Neuronal stem cell (in vitro differentiated cells): ENCODE data around the gene RNF135.
"Not testable (repeated sequence)": the region's sequence is repeated elsewhere in the genome, so short reads cannot be mapped to it uniquely, and the experiment has no call there.

ENCODE experiments used
- DNase-seq: peaks from one replicate; pipeline ENCODE4 v3.0.0-alpha.2; 2013; ENCODE audit warnings: low spot score
- H2AFZ ChIP-seq: one replicate; pipeline ENCODE4 v1.6.1; 2013; ENCODE audit warnings: mild to moderate bottlenecking, low read length, inconsistent platforms
- H2AK5ac ChIP-seq: 2 replicates; pipeline ENCODE4 v1.6.1; 2013; ENCODE audit warnings: low read depth, mild to moderate bottlenecking, inconsistent platforms, low read length, moderate library complexity, mixed read lengths
- H2BK120ac ChIP-seq: 2 replicates; pipeline ENCODE4 v1.6.1; 2013; ENCODE audit warnings: low read depth, mild to moderate bottlenecking, inconsistent platforms, low read length, moderate library complexity, mixed read lengths
- H2BK12ac ChIP-seq: one replicate; pipeline ENCODE4 v1.6.1; 2013; ENCODE audit warnings: low read length, inconsistent platforms
- H2BK15ac ChIP-seq: 2 replicates; pipeline ENCODE4 v1.6.1; 2013; ENCODE audit warnings: mild to moderate bottlenecking, low read length, inconsistent platforms, mixed read lengths
- H2BK5ac ChIP-seq: one replicate; pipeline ENCODE4 v1.6.1; 2013; ENCODE audit warnings: inconsistent platforms, mild to moderate bottlenecking, low read length, moderate library complexity
- H3K14ac ChIP-seq: one replicate; pipeline ENCODE4 v1.6.1; 2013; ENCODE audit warnings: low read length, inconsistent platforms
- H3K18ac ChIP-seq: 2 replicates; pipeline ENCODE4 v1.6.1; 2013; ENCODE audit warnings: low read length, inconsistent platforms
- H3K23ac ChIP-seq: 2 replicates; pipeline ENCODE4 v1.6.1; 2013; ENCODE audit warnings: low read depth, mild to moderate bottlenecking, mixed read lengths, low read length, inconsistent platforms; ENCODE audit not compliant: poor library complexity
- H3K27ac ChIP-seq: replicated peaks from 3 replicates; pipeline ENCODE4 v1.5.1; 2013; ENCODE audit warnings: low read length, inconsistent platforms
- H3K27me3 ChIP-seq, 3 experiments: 2 replicates each; pipeline ENCODE4 v1.6.1; 2013; ENCODE audit warnings: low read length in 3 of 3, mild to moderate bottlenecking in 2 of 3, inconsistent platforms in 1 of 3, low read depth in 1 of 3, mixed read lengths in 1 of 3, moderate library complexity in 1 of 3; ENCODE audit not compliant: control insufficient read depth in 3 of 3, insufficient read depth in 3 of 3
- H3K36me3 ChIP-seq, 2 donors: replicated peaks in 1 of 2; 2 replicates each; pipeline ENCODE4 v1.6.1; 2013; ENCODE audit warnings: low read length in 2 of 2; ENCODE audit not compliant: control insufficient read depth in 2 of 2, insufficient read depth in 2 of 2
- H3K4ac ChIP-seq: 2 replicates; pipeline ENCODE4 v1.6.1; 2013; ENCODE audit warnings: inconsistent platforms, mild to moderate bottlenecking, low read length, moderate library complexity
- H3K4me1 ChIP-seq, 2 donors: 1 replicate in 1 of 2; 2 replicates in 1 of 2; pipeline ENCODE4 v1.6.1; 2013; ENCODE audit warnings: low read length in 2 of 2, low read depth in 1 of 2; ENCODE audit not compliant: control insufficient read depth in 2 of 2, insufficient read depth in 1 of 2
- H3K4me2 ChIP-seq: one replicate; pipeline ENCODE4 v1.6.1; 2013; ENCODE audit warnings: mild to moderate bottlenecking, low read length, inconsistent platforms; ENCODE audit not compliant: insufficient read depth, poor library complexity, severe bottlenecking
- H3K4me3 ChIP-seq, 2 donors: 2 replicates each; pipeline ENCODE4 v1.5.1; 2013; ENCODE audit warnings: low read length in 2 of 2, mild to moderate bottlenecking in 2 of 2, inconsistent platforms in 1 of 2, moderate library complexity in 1 of 2
- H3K79me1 ChIP-seq: one replicate; pipeline ENCODE4 v1.6.1; 2013; ENCODE audit warnings: low read depth, mild to moderate bottlenecking, inconsistent platforms, low read length, moderate library complexity
- H3K9ac ChIP-seq: one replicate; pipeline ENCODE4 v1.6.1; 2013; ENCODE audit warnings: mild to moderate bottlenecking, low read depth, low read length, inconsistent platforms; ENCODE audit not compliant: poor library complexity
- H3K9me3 ChIP-seq, 2 donors: replicated peaks in 1 of 2; 2 replicates each; pipeline versions ENCODE3 to v1.6.1; 2013; ENCODE audit warnings: low read length in 2 of 2, mild to moderate bottlenecking in 2 of 2, inconsistent platforms in 1 of 2, low read depth in 1 of 2, mixed read lengths in 1 of 2, moderate library complexity in 1 of 2; ENCODE audit not compliant: control insufficient read depth in 2 of 2, insufficient read depth in 1 of 2
- H4K8ac ChIP-seq: one replicate; pipeline ENCODE4 v1.6.1; 2013; ENCODE audit warnings: low read depth, mild to moderate bottlenecking, inconsistent platforms, low read length, moderate library complexity
- H4K91ac ChIP-seq: one replicate; pipeline ENCODE4 v1.6.1; 2013; ENCODE audit warnings: low read length, low read depth, mild to moderate bottlenecking, inconsistent platforms; ENCODE audit not compliant: poor library complexity
- WGBS, 2 donors: extraction: QIAGEN DNeasy Blood & Tissue Kit; methylation state at CpG; one replicate each; pipeline ENCODE4 v1.1.7; 2013; ENCODE audit warnings: missing lambda C conversion rate in 2 of 2, mixed read lengths in 1 of 2; ENCODE audit not compliant: insufficient read length in 2 of 2, insufficient replicate concordance in 1 of 2; ENCODE audit errors: extremely low coverage in 2 of 2; 5-methylcytosine and 5-hydroxymethylcytosine counted together

Gene RNF135

GRCh38 chr17:30964312-30964711, 6.5 kb upstream of the RNF135 start:
- not testable (repeated sequence) for H3K27me3 ChIP-seq

DNA sequence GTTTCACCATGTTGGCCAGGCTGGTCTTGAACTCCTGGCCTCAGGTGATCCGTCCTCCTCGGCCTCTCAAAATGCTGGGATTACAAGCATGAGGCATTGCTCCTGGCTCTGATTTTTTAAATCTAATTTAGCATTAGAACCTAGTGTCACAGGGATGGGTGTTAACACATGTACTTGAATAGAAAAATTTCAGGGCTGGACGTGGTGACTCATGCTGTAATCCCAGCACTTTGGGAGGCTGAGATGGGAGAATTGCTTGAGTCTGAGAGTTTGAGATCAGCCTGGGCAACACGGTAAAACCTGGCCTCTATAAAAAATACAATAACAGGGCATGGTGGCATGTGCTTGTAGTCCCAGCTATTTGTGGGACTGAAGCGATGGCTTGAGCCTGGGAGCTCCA, 6.0 kb upstream of the RNF135 start:
- Histone ChIP-seq H3K27me3 (peaks cover 0 to 4% (median 0%) of the 10 kb centered on the region in 3 experiments), H3K9me3 (no peaks in the 10 kb centered on the region), H3K4ac (no peak overlapping the region), H3K14ac (no peak overlapping the region), H3K27ac (no peak overlapping the region), H2BK5ac (no peak overlapping the region), H2BK15ac (no peak overlapping the region), H2AFZ (no peak overlapping the region), H3K79me1 (no peaks in the 10 kb centered on the region), H3K9ac (no peak overlapping the region), H3K36me3 (no peaks in the 10 kb centered on the region), H4K8ac (no peak overlapping the region), H2AK5ac (no peak overlapping the region), H3K18ac (no peak overlapping the region), H4K91ac (no peak overlapping the region), H3K4me1 (peaks cover 2 to 5% of the 10 kb centered on the region in 2 donors), H2BK12ac (no peak overlapping the region), H3K4me2 (no peak overlapping the region), H3K4me3 (no peak overlapping the region), H3K23ac (no peak overlapping the region), H2BK120ac (no peak overlapping the region)
- no peak for DNase-seq
- WGBS, 2 donors, result no CpG with 5 or more reads among the region's 5 CpGs

More at GRCh38 chr17:30964312-30964711, 6.5 kb upstream of the RNF135 start:
- WGBS, 2 donors, result no CpG with 5 or more reads among the region's 8 CpGs
- H3K14ac ChIP-seq, H2BK12ac ChIP-seq, H3K4me2 ChIP-seq, H3K4me3 ChIP-seq, H3K18ac ChIP-seq, H3K9me3 ChIP-seq, H4K91ac ChIP-seq, H3K4ac ChIP-seq, H4K8ac ChIP-seq, H3K79me1 ChIP-seq, DNase-seq, H3K23ac ChIP-seq, H3K4me1 ChIP-seq, H2AK5ac ChIP-seq, H2BK5ac ChIP-seq, H3K9ac ChIP-seq, H3K36me3 ChIP-seq, H2BK15ac ChIP-seq, H3K27ac ChIP-seq, H2BK120ac ChIP-seq, H2AFZ ChIP-seq: not testable (repeated sequence)

GRCh38 chr17:30965686-30966085, 5.2 kb upstream of the RNF135 start:
- Histone ChIP-seq H3K23ac (no peak overlapping the region), H3K79me1 (no peaks in the 10 kb centered on the region), H3K4me3 (no peak overlapping the region), H3K36me3 (no peaks in the 10 kb centered on the region), H2BK120ac (no peak overlapping the region), H2AFZ (no peak overlapping the region), H2BK5ac (no peak overlapping the region), H3K4me1 (peaks cover 2 to 5% of the 10 kb centered on the region in 2 donors), H3K14ac (no peak overlapping the region), H3K9me3 (peaks cover 0 to 1% of the 10 kb centered on the region in 2 donors), H3K4ac (no peak overlapping the region), H3K18ac (no peak overlapping the region), H2AK5ac (no peak overlapping the region), H4K8ac (no peak overlapping the region), H3K27ac (no peak overlapping the region), H2BK15ac (no peak overlapping the region), H3K27me3 (peaks cover 0 to 12% (median 0%) of the 10 kb centered on the region in 3 experiments), H3K9ac (no peak overlapping the region), H2BK12ac (no peak overlapping the region), H3K4me2 (no peak overlapping the region), H4K91ac (no peak overlapping the region)
- WGBS, 2 donors, result no CpG with 5 or more reads among the region's 3 CpGs
- no peak for DNase-seq

- not testable (repeated sequence) for H3K4ac ChIP-seq, H3K4me3 ChIP-seq, H3K36me3 ChIP-seq, H3K79me1 ChIP-seq, H2BK5ac ChIP-seq, H2AK5ac ChIP-seq, H2BK15ac ChIP-seq, H3K4me2 ChIP-seq, H4K8ac ChIP-seq, DNase-seq, H4K91ac ChIP-seq, H2AFZ ChIP-seq, H3K14ac ChIP-seq, H3K4me1 ChIP-seq, H3K27ac ChIP-seq, H2BK12ac ChIP-seq, H3K23ac ChIP-seq, H2BK120ac ChIP-seq, H3K9ac ChIP-seq, H3K18ac ChIP-seq
- Histone ChIP-seq H3K9me3 (peaks cover 0 to 11% of the 10 kb centered on the region in 2 donors), H3K27me3 (peaks cover 0 to 22% (median 0%) of the 10 kb centered on the region in 3 experiments)
- no CpG with 5 or more reads among the region's 13 CpGs for WGBS, 2 donors
Observed at GRCh38 chr17:30967911-30968310, 2.9 kb upstream of the RNF135 start.
